Measurements from ENCODE around the gene CD37.
A peak's percentile ranks its signal among the peaks of the same experiment; 100 is the strongest.

Gene CD37

DNA sequence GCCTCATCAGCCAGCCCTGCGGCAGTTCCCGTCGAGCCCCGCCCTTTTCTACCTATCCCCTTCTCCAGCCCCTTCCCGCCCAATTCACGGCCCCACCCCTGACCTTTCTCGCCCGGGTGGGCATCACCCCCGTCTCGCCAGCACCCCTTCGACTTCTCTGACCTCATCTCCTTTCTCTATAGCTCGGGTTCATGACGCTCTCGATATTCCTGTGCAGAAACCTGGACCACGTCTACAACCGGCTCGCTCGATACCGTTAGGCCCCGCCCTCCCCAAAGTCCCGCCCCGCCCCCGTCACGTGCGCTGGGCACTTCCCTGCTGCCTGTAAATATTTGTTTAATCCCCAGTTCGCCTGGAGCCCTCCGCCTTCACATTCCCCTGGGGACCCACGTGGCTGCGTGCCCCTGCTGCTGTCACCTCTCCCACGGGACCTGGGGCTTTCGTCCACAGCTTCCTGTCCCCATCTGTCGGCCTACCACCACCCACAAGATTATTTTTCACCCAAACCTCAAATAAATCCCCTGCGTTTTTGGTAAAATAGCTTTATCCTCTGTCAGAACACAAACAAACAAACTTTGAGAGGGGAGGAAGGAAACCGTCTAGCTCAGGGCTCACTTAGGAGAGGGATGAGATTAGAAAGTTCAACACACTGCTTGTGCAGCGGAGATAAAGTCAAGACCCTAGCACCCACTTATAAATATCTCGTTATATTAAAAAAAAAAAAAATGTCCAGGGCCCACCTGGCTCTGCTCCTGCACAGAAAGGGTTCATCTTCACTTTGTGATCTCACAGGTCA is 5.1 kb downstream of the CD37 start:
- peak; percentile 44 for DNase-seq (ENCODE audit: low read depth, low spot score)
- TF ChIP-seq POLR2AphosphoS5 (IDR thresholded peaks at IDR 0.05; ENCODE audit: borderline replicate concordance, low read depth, low read length) (peak; percentile 68), FOXP2 (optimal IDR thresholded peaks at IDR 0.05; ENCODE audit: control extremely low read depth, extremely low read length, insufficient read depth) (peak; percentile 93), EZH2 (IDR thresholded peaks at IDR 0.05) (no peak)
- peak overlapping the region; percentile 95 for H3K27ac ChIP-seq
- peak overlapping the region; percentile 49 for H3K9ac ChIP-seq (ENCODE audit: insufficient read length)
- peaks cover 47% of the 10 kb centered on the region for H3K36me3 ChIP-seq (ENCODE audit: insufficient read depth, low read length)
- H3K9me3 ChIP-seq (ENCODE audit: low read depth, low read length): no peaks in the 10 kb centered on the region
- peak overlapping the region; percentile 76 for H3K4me3 ChIP-seq

DNA sequence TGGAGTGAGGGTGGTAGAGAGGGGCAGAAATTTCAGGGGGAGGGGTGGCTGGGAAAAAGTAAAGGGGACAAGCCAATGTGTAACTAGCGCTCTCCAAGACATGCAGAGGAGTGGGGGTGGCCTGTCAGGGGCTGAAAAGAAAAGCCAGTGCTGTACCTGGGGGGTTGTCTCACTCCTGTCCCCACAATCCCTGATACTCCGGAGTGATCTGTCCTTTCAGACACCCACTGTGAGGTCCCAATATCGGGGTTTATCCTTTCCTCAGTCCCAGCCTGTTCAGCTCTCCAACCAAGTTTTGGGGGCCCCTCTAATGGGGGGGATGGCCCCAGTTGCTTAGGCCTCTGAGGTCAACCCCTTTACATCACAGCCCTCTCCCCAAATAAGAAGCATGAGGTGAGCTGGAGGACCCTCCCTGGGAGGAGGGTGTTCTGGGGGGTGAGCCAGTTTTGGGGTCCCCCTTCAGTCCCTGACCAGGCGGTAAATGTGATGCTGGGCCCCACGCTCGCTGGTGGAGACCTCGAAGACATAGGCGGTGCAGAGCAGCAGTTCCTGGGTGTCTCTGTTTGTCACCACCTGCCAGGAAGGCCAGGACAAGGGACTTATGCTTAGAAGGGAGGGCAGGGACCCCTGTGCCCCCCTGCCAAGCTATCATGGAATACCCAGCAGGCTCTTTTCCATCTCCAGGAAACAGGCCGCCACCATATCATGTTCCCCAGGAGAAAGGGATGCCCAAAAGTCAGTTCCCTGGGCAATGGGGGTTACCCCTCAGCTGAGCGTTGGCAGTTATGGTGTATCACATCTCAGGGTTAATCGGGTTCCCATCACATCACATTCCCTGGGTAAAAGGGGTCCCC is 5.9 kb downstream of the CD37 start:
- H3K4me3 ChIP-seq: peak overlapping the region; percentile 76

DNA sequence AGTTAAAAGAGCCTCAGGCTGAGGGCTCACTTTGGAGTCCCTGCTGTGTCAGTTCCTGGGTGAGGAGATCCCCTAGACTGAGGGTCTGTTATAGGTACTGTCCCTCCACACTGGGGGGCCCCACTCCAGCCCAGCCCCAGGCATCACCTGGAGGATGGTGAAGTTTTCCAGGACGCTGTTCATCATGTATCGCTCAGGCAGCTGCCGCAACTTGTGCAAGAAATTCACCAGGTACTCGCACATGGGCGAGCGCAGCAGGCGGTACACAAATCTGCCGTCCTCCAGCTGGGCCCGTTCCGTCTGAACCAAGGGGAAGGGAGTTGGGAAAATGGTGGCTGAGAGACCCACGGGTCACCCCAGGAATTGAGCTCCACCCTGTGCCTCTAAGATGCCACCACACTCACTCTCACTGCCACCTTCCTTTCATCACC is 7.1 kb downstream of the CD37 start:
- H3K27ac ChIP-seq: peak overlapping the region; percentile 80
- DNase-seq (ENCODE audit: low read depth, low spot score): no peak
- H3K36me3 ChIP-seq (ENCODE audit: insufficient read depth, low read length): peaks cover 64% of the 10 kb centered on the region
- no peaks in the 10 kb centered on the region for H3K9me3 ChIP-seq (ENCODE audit: low read depth, low read length)
- TF ChIP-seq POLR2AphosphoS5 (IDR thresholded peaks at IDR 0.05; ENCODE audit: borderline replicate concordance, low read depth, low read length) (no peak), EZH2 (IDR thresholded peaks at IDR 0.05) (no peak), FOXP2 (optimal IDR thresholded peaks at IDR 0.05; ENCODE audit: control extremely low read depth, extremely low read length, insufficient read depth) (no peak)
- no peak overlapping the region for H3K4me3 ChIP-seq
- H3K9ac ChIP-seq (ENCODE audit: insufficient read length): no peak overlapping the region

More for the DNA sequence above, 5.9 kb downstream of the CD37 start:
- TF ChIP-seq POLR2AphosphoS5 (IDR thresholded peaks at IDR 0.05; ENCODE audit: borderline replicate concordance, low read depth, low read length) (no peak), EZH2 (IDR thresholded peaks at IDR 0.05) (no peak), FOXP2 (optimal IDR thresholded peaks at IDR 0.05; ENCODE audit: control extremely low read depth, extremely low read length, insufficient read depth) (no peak)
- Histone ChIP-seq H3K36me3 (ENCODE audit: insufficient read depth, low read length) (peaks cover 52% of the 10 kb centered on the region), H3K27ac (peak overlapping the region; percentile 95), H3K9me3 (ENCODE audit: low read depth, low read length) (no peaks in the 10 kb centered on the region), H3K9ac (ENCODE audit: insufficient read length) (peak overlapping the region; percentile 49)
- DNase-seq (ENCODE audit: low read depth, low spot score): no peak

GRCh38 chr19:49343123-49343522 is 7.9 kb downstream of the CD37 start:
- Histone ChIP-seq H3K9ac (ENCODE audit: insufficient read length) (no peak overlapping the region), H3K4me3 (no peak overlapping the region), H3K9me3 (ENCODE audit: low read depth, low read length) (no peaks in the 10 kb centered on the region), H3K36me3 (ENCODE audit: insufficient read depth, low read length) (peaks cover 72% of the 10 kb centered on the region), H3K27ac (no peak overlapping the region; the same call in 1 of the 2 replicates)
- TF ChIP-seq POLR2AphosphoS5 (IDR thresholded peaks at IDR 0.05; ENCODE audit: borderline replicate concordance, low read depth, low read length) (no peak), EZH2 (IDR thresholded peaks at IDR 0.05) (no peak), FOXP2 (optimal IDR thresholded peaks at IDR 0.05; ENCODE audit: control extremely low read depth, extremely low read length, insufficient read depth) (no peak)
- DNase-seq (ENCODE audit: low read depth, low spot score): no peak

DNA sequence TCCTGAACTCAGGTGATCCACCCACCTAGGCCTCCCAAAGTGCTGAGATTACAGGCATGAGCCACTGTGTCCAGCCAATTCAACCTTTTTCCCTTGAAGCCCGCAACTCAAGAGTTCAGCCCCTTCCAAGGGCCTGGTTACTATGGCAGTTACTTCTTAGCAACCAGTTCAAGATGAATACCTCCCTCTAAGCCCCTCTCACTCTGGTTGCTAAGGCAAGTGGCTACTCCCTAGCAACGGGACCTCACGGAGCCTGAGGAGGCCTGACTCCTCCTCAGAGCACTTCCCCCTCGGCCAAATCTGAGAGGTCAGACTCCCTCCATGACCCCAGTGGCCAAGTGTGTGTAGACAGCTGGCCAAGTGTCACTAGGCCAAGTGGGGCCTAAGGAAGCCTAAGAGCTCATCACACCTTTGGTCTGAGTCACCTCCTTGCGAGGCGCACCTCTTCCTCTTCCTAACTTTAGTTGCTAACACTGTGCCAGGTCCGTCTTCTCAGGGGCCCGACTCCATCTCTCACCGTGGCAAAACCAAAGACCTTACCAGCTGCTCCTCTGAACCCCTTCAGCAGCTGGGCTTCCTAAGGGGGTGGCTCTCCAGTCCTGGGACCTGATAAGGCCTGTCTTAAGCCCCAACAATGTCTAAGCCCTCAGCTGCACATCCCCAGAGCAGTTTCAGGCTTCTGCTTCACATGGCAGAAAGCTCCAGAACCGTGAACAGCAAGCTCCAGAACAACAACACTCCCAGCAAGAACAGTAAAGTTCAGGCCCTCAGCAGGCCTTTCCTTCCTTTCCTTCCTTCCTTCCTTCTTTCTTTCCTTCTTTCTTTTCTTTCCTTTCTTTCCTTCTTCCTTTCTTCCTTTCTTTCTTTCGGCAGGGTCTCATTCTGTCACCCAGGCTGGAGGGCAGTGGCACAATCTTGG is 9.6 kb downstream of the CD37 start:
- Histone ChIP-seq H3K27ac (no peak overlapping the region), H3K4me3 (no peak overlapping the region), H3K36me3 (ENCODE audit: insufficient read depth, low read length) (peaks cover 88% of the 10 kb centered on the region), H3K9me3 (ENCODE audit: low read depth, low read length) (no peaks in the 10 kb centered on the region), H3K9ac (ENCODE audit: insufficient read length) (no peak overlapping the region)
- TF ChIP-seq EZH2 (IDR thresholded peaks at IDR 0.05) (no peak), FOXP2 (optimal IDR thresholded peaks at IDR 0.05; ENCODE audit: control extremely low read depth, extremely low read length, insufficient read depth) (no peak), POLR2AphosphoS5 (IDR thresholded peaks at IDR 0.05; ENCODE audit: borderline replicate concordance, low read depth, low read length) (no peak)
- no peak for DNase-seq (ENCODE audit: low read depth, low spot score)

GRCh38 chr19:49347191-49347590 is 12.0 kb downstream of the CD37 start:
- H3K9ac ChIP-seq (ENCODE audit: insufficient read length): no peak overlapping the region
- no peaks in the 10 kb centered on the region for H3K9me3 ChIP-seq (ENCODE audit: low read depth, low read length)
- TF ChIP-seq EZH2 (IDR thresholded peaks at IDR 0.05) (no peak), FOXP2 (optimal IDR thresholded peaks at IDR 0.05; ENCODE audit: control extremely low read depth, extremely low read length, insufficient read depth) (no peak), POLR2AphosphoS5 (IDR thresholded peaks at IDR 0.05; ENCODE audit: borderline replicate concordance, low read depth, low read length) (no peak)
- H3K4me3 ChIP-seq: no peak overlapping the region
- no peak overlapping the region for H3K27ac ChIP-seq
- no peak for DNase-seq (ENCODE audit: low read depth, low spot score)
- peaks cover 92% of the 10 kb centered on the region for H3K36me3 ChIP-seq (ENCODE audit: insufficient read depth, low read length)

GRCh38 chr19:49347835-49348234 is 12.6 kb downstream of the CD37 start:
- no peak for TF ChIP-seq FOXP2 (optimal IDR thresholded peaks at IDR 0.05; ENCODE audit: control extremely low read depth, extremely low read length, insufficient read depth)
- TF ChIP-seq EZH2 (IDR thresholded peaks at IDR 0.05): no peak
- TF ChIP-seq POLR2AphosphoS5 (IDR thresholded peaks at IDR 0.05; ENCODE audit: borderline replicate concordance, low read depth, low read length): no peak
- Histone ChIP-seq H3K4me3 (no peak overlapping the region), H3K36me3 (ENCODE audit: insufficient read depth, low read length) (peaks cover 92% of the 10 kb centered on the region), H3K9ac (ENCODE audit: insufficient read length) (no peak overlapping the region), H3K9me3 (ENCODE audit: low read depth, low read length) (no peaks in the 10 kb centered on the region), H3K27ac (no peak overlapping the region)
- DNase-seq (ENCODE audit: low read depth, low spot score): no peak
